ENCODE results near the gene BLCAP.

Gene BLCAP

DNA sequence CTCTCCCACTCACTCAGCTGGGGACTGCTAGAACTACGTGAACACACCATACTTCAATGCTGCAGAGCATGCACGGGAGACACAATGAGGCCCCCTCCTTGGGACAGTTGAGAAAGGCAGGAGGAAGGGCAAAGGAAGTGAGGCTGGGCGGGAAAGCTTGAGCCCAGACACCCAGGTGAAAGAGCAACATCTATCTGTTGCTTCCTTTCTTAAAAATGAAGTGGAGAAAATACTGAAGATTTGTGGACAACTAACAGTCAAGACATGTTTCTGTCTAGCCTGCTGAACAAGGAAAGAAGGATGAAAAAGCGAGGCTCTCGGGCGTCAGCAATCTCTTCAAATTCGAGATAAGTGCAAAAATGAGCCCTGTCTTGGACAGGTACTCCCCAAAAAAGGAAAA, 9.6 kb downstream of the BLCAP start:
- DNase-seq (ENCODE audit: low read depth in 1 of 2, low spot score in 1 of 2), result no peak

DNA sequence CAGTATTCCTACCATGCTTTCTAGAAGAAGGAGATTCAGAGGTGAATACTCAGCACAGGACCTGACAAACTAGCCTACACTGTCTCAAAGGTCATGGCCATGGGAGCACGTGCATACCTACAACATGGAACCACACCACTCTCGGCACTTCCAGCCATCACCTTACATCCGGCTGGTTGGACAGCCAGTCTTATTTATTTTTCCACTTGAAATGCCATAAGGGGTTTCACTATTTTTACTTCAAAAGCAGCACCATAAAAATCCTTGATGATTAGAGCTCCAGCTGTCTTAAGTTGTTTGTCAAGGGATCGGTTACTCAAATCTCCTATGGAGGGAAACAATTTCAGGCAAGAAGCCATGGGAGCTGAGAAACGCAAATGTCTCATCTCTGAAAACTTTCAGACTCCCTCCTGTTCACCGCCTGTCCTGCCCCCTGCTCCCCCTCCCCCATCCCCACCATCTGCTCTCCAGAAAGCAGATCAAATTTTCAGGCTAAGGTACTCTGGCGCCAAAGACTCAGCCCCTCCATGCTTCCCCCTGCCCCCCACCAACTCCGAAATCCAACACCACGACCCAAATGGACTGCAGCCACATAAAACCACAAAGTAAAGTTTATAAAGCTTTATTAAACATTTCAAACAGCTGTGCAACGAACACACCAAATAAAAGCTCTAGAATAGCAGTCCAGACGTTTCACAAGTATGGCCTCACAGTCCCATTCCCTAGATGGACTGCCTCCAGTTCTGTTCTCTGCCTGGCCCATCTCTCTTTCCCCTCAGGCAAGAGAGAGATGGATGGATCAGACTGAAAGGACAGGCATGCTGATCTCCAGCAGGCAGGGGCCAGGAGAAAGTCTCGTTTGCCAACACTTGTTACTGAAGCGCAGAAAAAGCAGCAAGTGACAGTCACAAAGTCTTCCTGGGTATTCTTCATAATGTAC, 10.6 kb downstream of the BLCAP start:
- DNase-seq (ENCODE audit: low read depth in 1 of 2, low spot score in 1 of 2), result no peak

DNA sequence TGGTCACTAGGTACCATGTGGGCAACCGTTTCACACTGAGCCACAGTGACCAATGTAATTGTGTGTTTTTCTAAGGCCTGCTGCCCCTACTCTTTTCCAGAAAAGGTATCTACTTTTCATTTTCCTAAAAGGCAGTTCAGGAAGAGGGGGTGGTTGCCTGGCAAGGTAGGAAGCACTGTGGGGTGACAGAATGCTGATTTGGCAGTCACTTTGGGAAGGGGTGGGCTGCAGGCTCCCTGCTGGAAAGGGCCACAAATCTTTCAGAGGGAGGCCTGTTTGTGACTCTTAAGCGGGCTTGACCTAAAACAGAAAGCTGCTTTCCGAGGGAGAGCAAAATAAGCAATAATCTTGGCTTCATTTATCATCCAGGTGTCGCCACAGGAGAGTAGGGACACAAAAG, 11.8 kb downstream of the BLCAP start:
- DNase-seq (ENCODE audit: low read depth in 1 of 2, low spot score in 1 of 2), result no peak

- no peak for DNase-seq (ENCODE audit: low read depth in 1 of 2, low spot score in 1 of 2)
These were observed 13.8 kb downstream of the BLCAP start for GRCh38 chr20:37513779-37514359.

GRCh38 chr20:37511610-37512275, 15.9 kb downstream of the BLCAP start:
- no peak for DNase-seq (ENCODE audit: low read depth in 1 of 2, low spot score in 1 of 2)

DNA sequence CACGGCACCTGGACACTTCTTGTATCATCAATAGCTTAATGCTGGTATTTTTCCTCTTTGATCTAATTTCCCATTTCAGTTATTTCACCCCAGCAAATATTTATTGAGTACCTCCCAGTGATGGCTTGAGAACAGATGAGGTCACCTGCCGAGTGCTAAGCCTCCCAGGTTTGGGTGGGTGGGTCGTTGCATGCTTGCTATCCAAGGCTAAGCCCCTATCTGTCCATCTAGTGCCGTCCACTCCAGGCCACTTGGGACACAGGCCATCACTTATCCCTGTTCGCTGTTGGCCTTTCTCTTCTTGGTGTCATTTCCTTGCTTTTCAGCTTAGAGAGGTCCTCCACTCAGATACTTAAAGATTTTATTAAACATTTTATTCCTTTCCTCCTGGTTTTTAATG, 17.4 kb downstream of the BLCAP start:
- DNase-seq (ENCODE audit: low read depth in 1 of 2, low spot score in 1 of 2), result no peak

- no peak for DNase-seq (ENCODE audit: low read depth in 1 of 2, low spot score in 1 of 2)
These were observed 21.4 kb downstream of the BLCAP start for GRCh38 chr20:37506152-37506725.

DNA sequence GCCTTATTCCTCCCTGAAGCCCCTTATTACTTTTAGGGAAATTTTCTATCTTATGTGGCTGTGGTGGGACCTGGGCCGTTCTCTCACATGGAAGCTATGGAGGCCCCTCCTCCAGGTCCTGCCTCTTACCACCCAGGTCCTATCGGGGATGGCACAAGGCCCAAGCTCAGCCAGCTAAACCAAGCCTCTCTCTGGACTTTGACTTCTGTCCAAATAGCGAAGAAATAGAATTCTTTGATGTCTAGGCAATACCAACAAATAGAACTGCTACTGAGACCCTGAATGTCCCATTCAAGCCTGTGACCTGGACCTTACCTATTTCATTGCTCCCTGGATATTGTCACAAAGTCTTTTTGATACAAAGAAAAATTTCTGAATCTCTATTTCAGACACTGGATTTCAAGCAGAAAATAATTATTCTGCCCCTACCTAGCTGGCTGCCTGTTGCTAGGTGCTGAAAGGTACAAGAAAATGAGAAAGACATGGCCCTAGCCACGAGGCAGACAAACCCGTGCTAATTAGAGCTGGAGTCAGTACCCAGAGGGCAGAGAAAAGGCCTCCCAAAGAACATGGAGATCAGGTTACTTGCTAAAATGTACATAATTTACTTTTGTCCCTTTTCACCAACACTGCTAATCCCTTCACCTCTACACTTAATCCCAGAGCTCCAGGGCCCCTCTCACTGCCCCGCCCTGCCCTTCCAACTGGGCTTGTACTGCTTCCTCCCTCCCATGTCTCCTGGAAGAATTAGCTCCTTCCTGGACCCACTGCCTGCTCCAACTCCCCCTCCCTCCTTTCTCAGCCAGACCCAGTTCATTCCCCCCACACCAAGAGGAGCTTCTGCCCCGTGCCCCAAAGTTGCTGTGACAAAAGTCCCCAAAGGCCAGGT, 22.2 kb downstream of the BLCAP start:
- no peak for DNase-seq (ENCODE audit: low read depth in 1 of 2, low spot score in 1 of 2)

DNA sequence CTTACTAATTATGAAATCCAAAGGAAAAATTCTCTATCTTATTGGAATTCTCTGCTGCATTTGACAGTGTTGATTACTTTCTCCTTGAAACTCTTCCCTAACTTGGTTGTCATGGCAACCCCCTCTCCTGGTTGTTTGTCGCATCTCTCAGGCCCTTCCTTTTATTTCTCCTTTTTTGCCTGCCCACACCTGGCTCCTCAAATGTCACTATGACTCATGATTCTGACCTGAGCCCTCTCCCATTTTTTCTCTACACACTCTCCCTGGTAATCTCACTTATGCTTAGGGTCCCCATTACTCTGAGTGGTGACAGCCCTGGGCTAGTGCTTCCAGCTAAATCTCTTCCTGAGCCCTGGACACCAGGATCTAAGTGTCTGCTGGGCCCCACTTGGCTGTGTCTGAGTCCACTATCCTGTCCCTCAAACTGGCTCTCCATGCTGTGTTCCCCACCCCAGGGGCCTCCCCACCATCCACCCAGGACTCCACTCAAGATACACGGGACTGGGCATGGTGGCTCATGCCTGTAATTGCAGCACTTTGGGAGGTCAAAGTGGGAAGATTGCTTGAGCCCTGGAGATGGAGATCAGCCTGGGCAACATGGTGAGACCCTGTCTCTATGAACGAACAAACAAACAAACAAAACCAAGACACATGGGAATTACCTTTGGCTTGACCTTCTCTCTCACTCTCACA, 23.1 kb downstream of the BLCAP start:
- DNase-seq (ENCODE audit: low read depth in 1 of 2, low spot score in 1 of 2), result no peak

- no peak for DNase-seq (ENCODE audit: low read depth in 1 of 2, low spot score in 1 of 2)
These were observed 24.3 kb downstream of the BLCAP start for GRCh38 chr20:37503256-37503927.

DNA sequence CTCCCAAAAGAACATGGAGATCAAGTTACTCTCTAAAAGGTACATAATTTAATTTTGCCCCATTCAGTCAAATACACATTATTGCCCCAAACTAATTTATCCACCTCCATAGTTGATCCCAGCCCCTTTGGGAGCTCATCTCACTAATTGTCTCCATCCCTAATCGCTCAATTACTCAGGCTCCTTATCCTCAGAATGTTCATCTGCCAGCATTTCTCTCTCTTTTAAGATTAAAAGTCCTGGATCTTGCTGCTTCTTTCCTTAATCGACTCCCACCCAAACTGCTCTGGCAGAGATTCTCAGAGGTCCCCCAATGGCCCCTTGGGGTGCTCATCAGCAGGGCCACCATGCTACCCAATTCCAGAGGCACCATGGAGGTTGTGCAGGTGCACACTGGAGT, 25.0 kb downstream of the BLCAP start:
- DNase-seq (ENCODE audit: low read depth in 1 of 2, low spot score in 1 of 2), result no peak

DNA sequence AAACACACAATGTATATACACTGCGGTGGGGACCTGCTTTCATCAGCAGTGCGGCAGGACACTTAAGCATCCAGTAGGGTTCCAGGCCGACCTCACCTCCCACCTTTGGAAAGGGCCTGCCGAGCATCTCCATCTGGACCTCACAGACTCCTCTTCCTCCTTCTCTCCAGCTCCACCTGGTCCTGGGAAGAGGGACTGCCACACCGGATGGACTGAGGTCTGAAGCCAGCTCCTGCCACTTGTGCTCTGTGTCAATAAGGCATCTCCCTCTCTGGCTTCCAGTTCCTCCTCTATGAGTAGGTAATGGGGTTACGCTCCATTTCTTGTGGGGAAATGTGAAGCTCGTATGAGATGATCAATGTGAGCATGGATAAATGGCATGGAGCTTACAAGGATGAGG, 25.7 kb downstream of the BLCAP start:
- DNase-seq (ENCODE audit: low read depth in 1 of 2, low spot score in 1 of 2), result no peak

DNA sequence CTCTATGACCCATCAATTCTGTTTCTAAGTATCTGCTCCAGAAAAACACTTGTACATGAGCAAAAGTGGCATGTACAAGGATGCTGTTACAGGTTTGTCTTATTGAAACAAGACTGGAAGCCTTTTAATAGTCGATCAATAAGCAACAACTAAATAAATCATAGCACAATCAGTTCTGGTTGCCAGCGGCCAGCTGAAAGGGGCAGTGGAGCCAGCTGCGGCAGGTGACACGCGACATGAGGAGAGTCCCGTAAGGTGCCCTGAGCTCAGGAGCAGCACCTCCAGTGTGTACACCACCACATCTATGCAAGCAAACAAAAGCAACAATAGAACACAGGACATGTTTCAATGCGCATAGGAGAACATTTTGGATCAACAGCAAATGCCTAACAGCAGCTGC, 27.4 kb downstream of the BLCAP start:
- no peak for DNase-seq (ENCODE audit: low read depth in 1 of 2, low spot score in 1 of 2)

- no peak for DNase-seq (ENCODE audit: low read depth in 1 of 2, low spot score in 1 of 2)
These were observed 29.5 kb downstream of the BLCAP start for GRCh38 chr20:37498066-37498665.

DNA sequence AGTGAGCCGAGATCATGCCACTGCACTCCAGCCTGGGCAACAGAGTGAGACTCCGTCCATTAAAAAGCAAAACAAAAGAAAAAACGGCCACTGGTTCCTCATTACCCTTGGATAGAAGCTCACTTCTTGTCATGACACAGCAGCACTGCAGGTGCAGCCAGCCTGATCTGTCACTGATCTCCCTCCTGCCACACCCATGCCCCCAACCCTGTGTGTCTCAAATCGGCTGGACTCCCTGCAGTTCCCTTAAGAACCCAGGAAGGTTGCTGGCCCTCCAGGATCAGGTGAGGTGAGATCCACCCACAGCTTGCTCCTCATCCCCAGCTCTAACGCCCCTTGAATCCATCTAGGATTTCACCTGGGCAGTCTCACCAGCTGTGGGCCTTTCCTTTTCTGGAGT, 32.9 kb downstream of the BLCAP start:
- no peak for DNase-seq (ENCODE audit: low read depth in 1 of 2, low spot score in 1 of 2)

GRCh38 chr20:37494301-37494700, 33.4 kb downstream of the BLCAP start:
- DNase-seq (ENCODE audit: low read depth in 1 of 2, low spot score in 1 of 2), result no peak

DNA sequence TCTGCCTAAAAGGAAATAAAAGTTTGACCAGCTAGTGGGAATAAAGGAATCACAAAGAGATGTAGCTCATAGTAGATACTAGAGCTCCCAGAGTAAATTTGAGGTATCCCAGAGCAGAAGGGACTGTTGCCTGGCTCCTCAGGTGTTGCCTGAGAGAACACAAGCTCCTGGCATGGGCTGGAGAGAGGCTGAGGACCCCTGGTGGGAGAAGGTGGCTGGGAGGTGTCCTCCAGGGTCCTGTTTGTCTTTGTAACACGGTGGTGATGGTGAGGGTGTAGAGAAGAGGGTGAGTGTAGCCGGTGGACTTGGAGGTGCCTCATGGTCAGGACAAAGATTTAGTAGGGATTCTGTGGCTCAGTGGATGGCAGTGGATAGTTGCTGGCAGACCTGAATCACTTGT, 34.7 kb downstream of the BLCAP start:
- no peak for DNase-seq (ENCODE audit: low read depth in 1 of 2, low spot score in 1 of 2)

- DNase-seq (ENCODE audit: low read depth in 1 of 2, low spot score in 1 of 2), result no peak
These were observed 35.5 kb downstream of the BLCAP start for GRCh38 chr20:37492096-37492625.
